Fibroblast of villous mesenchyme (primary cell): ENCODE data around the gene KLHL6. TPM values are rescaled to one million over a fixed set of nuclear protein-coding genes. Genes with fewer than 3 reads are reported as not detected.

Experiments used
- DNase-seq: peaks from one replicate; pipeline ENCODE4 v3.0.0-alpha.2; 2010; ENCODE audit warnings: low read depth
- H3K4me3 ChIP-seq: 2 replicates; pipeline ENCODE4 v1.5.1; 2011; ENCODE audit warnings: low read depth, mild to moderate bottlenecking, low read length
- CTCF ChIP-seq: IDR thresholded peaks from 2 replicates; pipeline ENCODE4 v1.5.1; 2012; ENCODE audit warnings: low read depth, mild to moderate bottlenecking, low read length; ENCODE audit not compliant: insufficient read depth
- total RNA-seq: library from RNA; depleted of rRNA; stranded (reverse); fragments of >200 nt; gene quantifications from 2 replicates; pipeline ENCODE4 v1.2.3, GENCODE V29; 2012

Gene KLHL6
- total RNA-seq: not detected in 2 replicates

GRCh38 chr3:183555541-183556081, at the start of gene KLHL6:
Gene KLHL6 (minus strand): TSS chr3:183555706. CDS start chr3:183555653, 53 bp downstream.
- no peak within 1 kb of the TSS for H3K4me3 ChIP-seq
- DNase-seq: no peak
- TF ChIP-seq CTCF: no peak

- H3K4me3 ChIP-seq: no peak overlapping the region
- DNase-seq: no peak
- no peak for TF ChIP-seq CTCF
Observed at GRCh38 chr3:183597959-183598358, 42.5 kb upstream of the KLHL6 start.

DNA sequence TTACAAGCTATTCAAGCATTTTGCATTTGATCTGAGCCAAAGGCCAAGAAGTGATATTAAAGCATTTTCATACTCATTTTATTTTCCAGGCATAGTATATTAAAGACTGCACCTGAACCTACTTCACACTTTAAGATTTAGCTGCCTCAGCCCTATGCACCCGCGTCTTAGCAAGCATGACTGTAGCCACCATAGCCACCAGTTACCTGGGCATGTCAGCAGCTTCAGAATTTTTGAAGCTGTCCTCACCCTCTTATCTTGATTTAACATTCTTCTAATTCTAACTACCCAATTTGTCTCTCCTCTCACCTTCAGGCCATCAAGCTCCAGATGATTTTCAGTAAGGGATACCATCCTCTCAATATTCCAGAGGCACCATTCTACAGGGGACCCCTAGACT, 39.1 kb upstream of the KLHL6 start:
- TF ChIP-seq CTCF: no peak
- no peak overlapping the region for H3K4me3 ChIP-seq
- no peak for DNase-seq

GRCh38 chr3:183592821-183593220, 37.3 kb upstream of the KLHL6 start:
- DNase-seq: no peak
- no peak overlapping the region for H3K4me3 ChIP-seq
- no peak for TF ChIP-seq CTCF

GRCh38 chr3:183591881-183592521, 36.5 kb upstream of the KLHL6 start:
- no peak overlapping the region for H3K4me3 ChIP-seq
- peak; percentile 10 for DNase-seq
- peak; percentile 33 for TF ChIP-seq CTCF

GRCh38 chr3:183590442-183590841, 34.9 kb upstream of the KLHL6 start:
- no peak for DNase-seq
- no peak for TF ChIP-seq CTCF
- H3K4me3 ChIP-seq: no peak overlapping the region

GRCh38 chr3:183587336-183587735, 31.8 kb upstream of the KLHL6 start:
- no peak for TF ChIP-seq CTCF
- no peak for DNase-seq
- H3K4me3 ChIP-seq: no peak overlapping the region
